K562 (cell line): ENCODE data around the gene ABLIM2. TPM values are rescaled to one million over a fixed set of nuclear protein-coding genes. Genes with fewer than 3 reads are reported as not detected.

Experiments
- ATAC-seq: fragments of 200-7000 bp; cut with Tn5 transposase; 3 replicates; pipeline ENCODE4 v1.9.1; 2020; ENCODE audit warnings: moderate library complexity
- BruUV-seq: library from RNA; stranded (reverse); fragments of 400-500 nt; replicated peaks from 2 replicates; lab custom pipeline; 2021; lab: Mats Ljungman, UMichigan
- CTCF ChIA-PET: fragments of 300-600 bp; formaldehyde crosslinking; extraction: SDS; loops from one replicate; lab custom pipeline; 2021; ENCODE audit warnings: low intra/inter-chr PET ratio; lab: Yijun Ruan, JAX
- POLR2A ChIA-PET: fragments of 300-600, 350-650 bp; sonication (Branson Sonifier 250); formaldehyde crosslinking; extraction: SDS; loops from one replicate; lab custom pipeline; 2021; ENCODE audit warnings: antibody characterized with exemption, inconsistent platforms; lab: Yijun Ruan, JAX
- DNase-seq, 4 experiments: peaks; one replicate each; pipeline versions ENCODE4 v3.0.0 to v3.0.0-alpha.2; 2011 to 2018; ENCODE audit warnings: low spot score in 3 of 4, mixed read lengths in 3 of 4; ENCODE audit errors: extremely low read depth in 1 of 4
- FAIRE-seq: peaks from 2 replicates; lab custom pipeline; 2011; peaks lifted over from hg19 to GRCh38; lab: Jason Lieb, UNC
- H2AFZ ChIP-seq: 2 replicates; pipeline ENCODE4 v1.6.0; 2011; ENCODE audit warnings: low read depth, low read length, control low read depth, inconsistent platforms
- H3K27ac ChIP-seq: fragments of 200-600 bp; 3 replicates; pipeline ENCODE4 v1.8.0; 2011; ENCODE audit warnings: low read depth, mild to moderate bottlenecking, control low read depth, inconsistent platforms, low read length, moderate library complexity, mixed read lengths; ENCODE audit errors: extremely low read depth
- H3K27me3 ChIP-seq, 2 experiments: fragments of 300-600 bp in 1 of 2; 2 replicates in 1 of 2; 3 replicates in 1 of 2; pipeline versions ENCODE4 v1.6.0 to v1.8.0; 2011; ENCODE audit warnings: inconsistent platforms in 2 of 2, low read length in 2 of 2, mild to moderate bottlenecking in 1 of 2, mixed read lengths in 1 of 2, moderate library complexity in 1 of 2; ENCODE audit not compliant: control insufficient read depth in 2 of 2, insufficient read depth in 2 of 2
- H3K36me3 ChIP-seq: fragments of 300-600 bp; 3 replicates; pipeline ENCODE4 v1.8.0; 2011; ENCODE audit warnings: mild to moderate bottlenecking, low read length, inconsistent platforms; ENCODE audit not compliant: control insufficient read depth, insufficient read depth
- H3K4me1 ChIP-seq, 2 experiments: fragments of 200-600 bp in 1 of 2; replicated peaks in 1 of 2; 2 replicates in 1 of 2; 3 replicates in 1 of 2; pipeline versions ENCODE4 v1.5.1 to v1.8.0; 2011; ENCODE audit warnings: inconsistent platforms in 2 of 2, low read length in 2 of 2, mild to moderate bottlenecking in 1 of 2, mixed read lengths in 1 of 2, moderate library complexity in 1 of 2; ENCODE audit not compliant: control insufficient read depth in 2 of 2, insufficient read depth in 2 of 2
- H3K4me2 ChIP-seq: 2 replicates; pipeline ENCODE4 v1.6.1; 2011; ENCODE audit warnings: low read length, control low read depth, inconsistent platforms, mixed read lengths; ENCODE audit not compliant: insufficient read depth
- H3K4me3 ChIP-seq: fragments of 200-600 bp; sonication (generic), shearing (Covaris generic); 2 replicates; pipeline ENCODE4 v1.5.1; 2016; ENCODE audit warnings: control low read depth, inconsistent platforms
- H3K79me2 ChIP-seq: fragments of 200-600 bp; 3 replicates; pipeline ENCODE4 v1.8.0; 2011; ENCODE audit warnings: low read length, inconsistent platforms; ENCODE audit not compliant: control insufficient read depth, insufficient read depth
- H3K9ac ChIP-seq, 2 experiments: 2 replicates each; pipeline versions ENCODE4 v1.6.0 to v1.6.1; 2011; ENCODE audit warnings: low read depth in 2 of 2, low read length in 2 of 2, control low read depth in 1 of 2, inconsistent platforms in 1 of 2, mild to moderate bottlenecking in 1 of 2, mixed read lengths in 1 of 2; ENCODE audit not compliant: insufficient read depth in 1 of 2
- H3K9me1 ChIP-seq: one replicate; pipeline ENCODE4 v1.6.0; 2011; ENCODE audit warnings: inconsistent platforms, mild to moderate bottlenecking, low read length, moderate library complexity; ENCODE audit not compliant: control insufficient read depth, insufficient read depth
- H3K9me3 ChIP-seq: replicated peaks from 2 replicates; pipeline ENCODE4 v1.5.1; 2011; ENCODE audit warnings: low read depth, low read length, inconsistent platforms; ENCODE audit not compliant: control insufficient read depth, insufficient read depth
- H4K20me1 ChIP-seq: replicated peaks from 2 replicates; pipeline ENCODE4 v1.6.1; 2011; ENCODE audit warnings: low read length, inconsistent platforms, mixed read lengths; ENCODE audit not compliant: control insufficient read depth, insufficient read depth
- CREB5 ChIP-seq: fragments of 250-450 bp; sonication (Bioruptor Pico); IDR thresholded peaks from 2 replicates; pipeline ENCODE4 v1.5.0; 2020; ENCODE audit warnings: mild to moderate bottlenecking
- MEF2A ChIP-seq: IDR thresholded peaks from 2 replicates; pipeline ENCODE4 v1.6.1; 2011; ENCODE audit warnings: low read depth, mild to moderate bottlenecking, low read length, moderate library complexity; ENCODE audit not compliant: control insufficient read depth
- SPI1 ChIP-seq: IDR thresholded peaks from 2 replicates; pipeline ENCODE4 v1.6.1; 2011; ENCODE audit warnings: low read depth, low read length, control low read depth, borderline replicate concordance
- ZSCAN29 ChIP-seq: fragments of 450-650 bp; IDR thresholded peaks from 2 replicates; pipeline ENCODE4 v1.6.1; 2017
- WGBS: fragments of 100-300 bp; shearing (Covaris generic); methylation state at CpG from one replicate; pipeline ENCODE4 v1.1.6; 2016; ENCODE audit warnings: low coverage, mixed read lengths; ENCODE audit not compliant: insufficient coverage; ENCODE audit errors: missing lambda C conversion rate; 5-methylcytosine and 5-hydroxymethylcytosine counted together
- in situ Hi-C: fragments of 300-500 bp; cut with MboI; formaldehyde crosslinking; loops from 4 replicates; pipeline ENCODE4 v1.15.0; 2018; ENCODE audit warnings: inconsistent platforms, mixed read lengths
- intact Hi-C: fragments of 100-400 bp; cut with micrococcal nuclease; formaldehyde crosslinking; loops from 2 replicates; pipeline ENCODE4 v1.14.2; 2022
- polyA plus RNA-seq, 8 experiments: library from polyadenylated mRNA; depleted of rRNA in 4 of 8; stranded (reverse) in 5 of 8; unstranded in 3 of 8; fragments of >200 nt; fragmentation: Nextera tagmentation in 2 of 8; fragmentation: Illumina TruSeq in 1 of 8; extraction: Ambion mirVana in 2 of 8; extraction: Trizol in 1 of 8; gene quantifications; 2 replicates each; pipeline versions ENCODE4 v1.2.1 to v1.2.3, GENCODE V29; 2011 to 2014; ENCODE audit warnings: inconsistent platforms in 1 of 8, missing spikeins in 1 of 8
- total RNA-seq, 7 experiments: library from RNA; depleted of rRNA in 6 of 7; stranded (reverse); fragments of >200 nt in 6 of 7; fragmentation: Illumina TruSeq in 2 of 7; extraction: Trizol in 2 of 7; gene quantifications; 2 replicates each; pipeline versions ENCODE4 v1.2.1 to v1.2.3, GENCODE V29; 2011 to 2021; ENCODE audit warnings: low replicate concordance in 1 of 7

ABLIM2 gene
- total and polyA plus RNA-seq, 9 of the 15 experiments (the other 6 are each of a cell fraction or from before 2014, with no cell fraction given), result not detected

- ATAC-seq (no peak), FAIRE-seq (no peak), DNase-seq (no peak)
- WGBS, result 10% methylated on average over 9 of the region's 9 CpGs
- H3K9me3 ChIP-seq, result no peaks in the 10 kb centered on the region; the same call in 1 of the 2 replicates
- peaks cover 0 to 19% of the 10 kb centered on the region in 2 experiments; a peak in 2 of 5 replicates for H3K27me3 ChIP-seq
- in situ Hi-C loops (no loop called here), intact Hi-C loops (loop anchor here (5.0 to 10.0 kb wide), 2 partner anchors 58 to 225 kb away; no protein-coding TSS in a partner anchor)
- no peaks in the 10 kb centered on the region for H3K79me2 ChIP-seq
- peaks cover 3% of the 10 kb centered on the region for H3K9me1 ChIP-seq
- no peak overlapping the region for H3K4me2 ChIP-seq
- peaks cover 2 to 19% of the 10 kb centered on the region in 2 experiments; a peak in 2 of 5 replicates for H3K4me1 ChIP-seq
- TF ChIP-seq SPI1, result no peak
- no peak for TF ChIP-seq CREB5 (CRISPR knock-in tag)
- no peak for TF ChIP-seq MEF2A
- no peak for TF ChIP-seq ZSCAN29
- H4K20me1 ChIP-seq, result peaks cover 16% of the 10 kb centered on the region; the same call in 1 of the 2 replicates
- H3K4me3 ChIP-seq, result no peak overlapping the region
- no peak overlapping the region for H2AFZ ChIP-seq
- ChIA-PET CTCF (no interaction called here), POLR2A (interaction anchor here (0.6 to 1.2 kb wide), 5 partner anchors 9 to 1540 kb away, joined by 3 to 4 read pairs (median 3); partner anchors contain the start of gene MRFAP1)
- no TSS peak for BruUV-seq
- H3K27ac ChIP-seq, result no peak overlapping the region
- H3K36me3 ChIP-seq, result no peaks in the 10 kb centered on the region
- no peak overlapping the region for H3K9ac ChIP-seq
Observed at GRCh38 chr4:8179771-8180170, 21.2 kb upstream of the ABLIM2 start.
